ENCODE data around the gene TMOD1.

DNA sequence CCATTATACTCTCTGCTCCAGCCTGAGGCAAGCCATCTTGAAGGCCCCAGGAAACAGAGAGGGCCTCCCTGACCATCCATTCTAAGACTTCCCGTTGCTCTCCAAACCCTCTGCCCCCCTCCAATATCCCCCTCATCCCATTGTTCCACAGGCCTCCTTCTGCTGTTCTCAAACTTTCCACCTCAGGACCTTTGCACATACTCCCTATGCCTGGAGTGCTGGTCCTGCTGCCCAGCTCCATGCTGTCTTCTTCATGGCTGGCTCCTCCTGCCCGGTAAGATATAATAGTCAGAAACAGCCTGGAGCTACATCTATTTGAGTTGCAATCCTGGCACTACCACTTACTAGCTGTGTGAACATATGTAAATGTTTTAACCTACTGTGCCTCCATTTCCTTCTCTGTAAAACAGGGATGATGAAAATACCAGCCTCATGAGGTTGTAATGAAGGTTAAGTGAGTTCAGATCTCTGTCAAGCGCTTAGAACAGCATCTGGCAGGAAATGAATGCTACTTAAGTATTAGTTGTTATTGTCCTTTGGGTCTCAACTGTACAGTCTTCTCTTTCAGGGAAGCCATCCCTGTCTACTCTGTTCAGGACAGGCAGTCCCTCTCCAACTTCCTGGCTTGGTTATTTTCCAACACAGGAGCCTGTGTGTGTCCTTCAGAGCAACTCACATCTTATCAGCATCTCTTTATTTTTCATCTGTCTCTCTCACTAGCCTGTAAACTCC is 45.8 kb downstream of the TMOD1 start:
- TF ChIP-seq, protein P1, sequence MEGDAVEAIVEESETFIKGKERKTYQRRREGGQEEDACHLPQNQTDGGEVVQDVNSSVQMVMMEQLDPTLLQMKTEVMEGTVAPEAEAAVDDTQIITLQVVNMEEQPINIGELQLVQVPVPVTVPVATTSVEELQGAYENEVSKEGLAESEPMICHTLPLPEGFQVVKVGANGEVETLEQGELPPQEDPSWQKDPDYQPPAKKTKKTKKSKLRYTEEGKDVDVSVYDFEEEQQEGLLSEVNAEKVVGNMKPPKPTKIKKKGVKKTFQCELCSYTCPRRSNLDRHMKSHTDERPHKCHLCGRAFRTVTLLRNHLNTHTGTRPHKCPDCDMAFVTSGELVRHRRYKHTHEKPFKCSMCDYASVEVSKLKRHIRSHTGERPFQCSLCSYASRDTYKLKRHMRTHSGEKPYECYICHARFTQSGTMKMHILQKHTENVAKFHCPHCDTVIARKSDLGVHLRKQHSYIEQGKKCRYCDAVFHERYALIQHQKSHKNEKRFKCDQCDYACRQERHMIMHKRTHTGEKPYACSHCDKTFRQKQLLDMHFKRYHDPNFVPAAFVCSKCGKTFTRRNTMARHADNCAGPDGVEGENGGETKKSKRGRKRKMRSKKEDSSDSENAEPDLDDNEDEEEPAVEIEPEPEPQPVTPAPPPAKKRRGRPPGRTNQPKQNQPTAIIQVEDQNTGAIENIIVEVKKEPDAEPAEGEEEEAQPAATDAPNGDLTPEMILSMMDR (conservative IDR thresholded peaks at IDR 0.05; ENCODE audit: low read length), result no peak
- TF ChIP-seq EZH2phosphoT487 (IDR thresholded peaks at IDR 0.05; ENCODE audit: borderline replicate concordance, low read depth, low read length), result no peak

All from OCI-LY7 (cell line).